ENCODE data around the gene EBLN1.

GRCh38 chr10:22259280-22259679 is 41.5 kb upstream of the EBLN1 start:
- TF ChIP-seq POLR2A (IDR thresholded peaks at IDR 0.05) (no peak), CTCF (IDR thresholded peaks at IDR 0.05) (no peak)
